ENCODE data around the gene ANKS3.

ANKS3 gene

GRCh38 chr16:4667203-4667963, 66.7 kb downstream of the ANKS3 start:
- CTCF ChIA-PET: no interaction called here
- H3K27ac ChIP-seq: peak overlapping the region; percentile 13; the same call in 1 of the 2 replicates
- TF ChIP-seq CTCF (conservative IDR thresholded peaks at IDR 0.05; ENCODE audit: low read depth): no peak
- no peak for DNase-seq (ENCODE audit: low spot score)
- POLR2A ChIA-PET (ENCODE audit: low non-redundant PET): no interaction called here

- DNase-seq (ENCODE audit: low spot score): no peak
- CTCF ChIA-PET: no interaction called here
- peak overlapping the region; percentile 81; the same call in 1 of the 2 replicates for H3K27ac ChIP-seq
- POLR2A ChIA-PET (ENCODE audit: low non-redundant PET): no interaction called here
- TF ChIP-seq CTCF (conservative IDR thresholded peaks at IDR 0.05; ENCODE audit: low read depth): no peak
These were observed 67.4 kb downstream of the ANKS3 start for GRCh38 chr16:4666537-4667202.

GRCh38 chr16:4664538-4665418, 69.3 kb downstream of the ANKS3 start:
- no peak for TF ChIP-seq CTCF (conservative IDR thresholded peaks at IDR 0.05; ENCODE audit: low read depth)
- POLR2A ChIA-PET (ENCODE audit: low non-redundant PET): no interaction called here
- peak; percentile 46 for DNase-seq (ENCODE audit: low spot score)
- CTCF ChIA-PET: interaction anchor here (0.6 kb wide), 1 partner anchor 55 kb away, joined by 4 read pairs; no protein-coding TSS in a partner anchor
- H3K27ac ChIP-seq: peak overlapping the region; percentile 81

GRCh38 chr16:4663777-4664465, 70.2 kb downstream of the ANKS3 start:
- DNase-seq (ENCODE audit: low spot score): no peak

GRCh38 chr16:4663465-4663776, 70.7 kb downstream of the ANKS3 start:
- TF ChIP-seq CTCF (conservative IDR thresholded peaks at IDR 0.05; ENCODE audit: low read depth): no peak
- no peak for DNase-seq (ENCODE audit: low spot score)
- POLR2A ChIA-PET (ENCODE audit: low non-redundant PET): no interaction called here
- CTCF ChIA-PET: no interaction called here
- peak overlapping the region; percentile 81 for H3K27ac ChIP-seq

More at GRCh38 chr16:4663777-4664465, 70.2 kb downstream of the ANKS3 start:
- TF ChIP-seq CTCF (conservative IDR thresholded peaks at IDR 0.05; ENCODE audit: low read depth): no peak
- ChIA-PET CTCF (no interaction called here), POLR2A (ENCODE audit: low non-redundant PET) (no interaction called here)
- H3K27ac ChIP-seq: peak overlapping the region; percentile 81

- CTCF ChIA-PET: no interaction called here
These were observed 72.4 kb downstream of the ANKS3 start for GRCh38 chr16:4661661-4662060.

More at GRCh38 chr16:4661661-4662060, 72.4 kb downstream of the ANKS3 start:
- H3K27ac ChIP-seq: peak overlapping the region; percentile 81
- POLR2A ChIA-PET (ENCODE audit: low non-redundant PET): no interaction called here
- no peak for DNase-seq (ENCODE audit: low spot score)
- TF ChIP-seq CTCF (conservative IDR thresholded peaks at IDR 0.05; ENCODE audit: low read depth): no peak
